ENCODE measurements around the gene LPXN. TPM values are rescaled to one million over a fixed set of nuclear protein-coding genes. Genes with fewer than 3 reads are reported as not detected.

The LPXN gene
- total RNA-seq, 4 donors from 2014 or later = 10.0 to 18.7 (median 16.0) TPM

- in situ Hi-C loops (cut with MboI; ENCODE audit: low pct_ligation_motif_present in 1 of 4, low pct_unique_long_range_greater_than_20kb in 1 of 4, low sequenced_read_pairs in 3 of 4) = loop anchor here (25.0 kb wide), 3 partner anchors 677 to 1052 kb away; partner anchors contain the start of gene RTN4RL2 (in 1 of the 4)
- intact Hi-C loops (cut with DNase I; ENCODE audit: low total_unique reads) = no loop called here
- WGBS, 2 donors (ENCODE audit: low coverage in 1 of 2) = 34% methylated on average over 5 of the region's 5 CpGs; no CpG with 5 or more reads in 1 of the 2 donors
- H3K4me1 ChIP-seq = no peaks in the 10 kb centered on the region
- TF ChIP-seq EP300 (IDR thresholded peaks at IDR 0.05; ENCODE audit: low read depth) (no peak), CTCF (IDR thresholded peaks at IDR 0.05) (peak; percentile 45 to 63 (median 57)), POLR2A (IDR thresholded peaks at IDR 0.05) (no peak)
- H3K27ac ChIP-seq = no peak overlapping the region
- peak; percentile 14 for DNase-seq
- H3K9me3 ChIP-seq = no peaks in the 10 kb centered on the region
- H3K36me3 ChIP-seq = no peaks in the 10 kb centered on the region
- no peak overlapping the region for H3K4me3 ChIP-seq
- peaks cover 4% of the 10 kb centered on the region for H3K27me3 ChIP-seq
Measured at GRCh38 chr11:58513747-58514367, 61.8 kb downstream of the LPXN start.

- TF ChIP-seq POLR2A (IDR thresholded peaks at IDR 0.05) (no peak), POLR2AphosphoS5 (IDR thresholded peaks at IDR 0.05) (no peak), EP300 (IDR thresholded peaks at IDR 0.05; ENCODE audit: low read depth) (no peak), CTCF (IDR thresholded peaks at IDR 0.05) (no peak)
- in situ Hi-C loops (cut with MboI; ENCODE audit: low pct_ligation_motif_present in 1 of 4, low pct_unique_long_range_greater_than_20kb in 1 of 4, low sequenced_read_pairs in 3 of 4) = loop anchor here (25.0 kb wide), 3 partner anchors 674 to 1049 kb away; partner anchors contain the start of gene RTN4RL2 (in 1 of the 4)
- 89 to 95% methylated on average over 3 of the region's 3 CpGs for WGBS, 2 donors (ENCODE audit: low coverage in 1 of 2)
- Histone ChIP-seq H3K36me3 (no peaks in the 10 kb centered on the region), H3K9me3 (no peaks in the 10 kb centered on the region), H3K4me1 (no peaks in the 10 kb centered on the region), H3K27ac (no peak overlapping the region), H3K4me3 (no peak overlapping the region), H3K27me3 (peaks cover 4% of the 10 kb centered on the region)
- intact Hi-C loops (cut with DNase I; ENCODE audit: low total_unique reads) = no loop called here
- DNase-seq = no peak
Measured at GRCh38 chr11:58511636-58512035, 64.0 kb downstream of the LPXN start.

DNA sequence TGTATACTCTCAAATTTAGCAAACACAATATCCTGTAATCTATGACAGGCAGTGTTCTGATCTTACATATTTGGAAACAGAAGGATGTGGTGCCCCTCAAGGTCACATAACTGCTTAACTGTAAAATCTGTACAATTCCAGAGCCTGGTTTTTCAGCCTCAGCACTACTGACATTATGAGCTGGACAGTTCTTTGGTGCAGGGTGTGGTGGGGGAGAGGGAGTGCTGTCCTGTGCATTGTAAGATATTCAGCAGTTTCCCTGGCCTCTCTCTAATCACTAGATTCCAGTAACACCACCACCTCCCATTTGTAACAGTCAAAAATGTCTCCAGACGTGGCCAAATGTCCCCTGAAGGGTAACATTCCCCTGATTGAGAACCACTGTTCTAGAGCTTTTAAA lies 65.9 kb downstream of the LPXN start:
- Histone ChIP-seq H3K36me3 (no peaks in the 10 kb centered on the region), H3K4me3 (no peak overlapping the region), H3K27ac (no peak overlapping the region), H3K4me1 (no peaks in the 10 kb centered on the region), H3K9me3 (no peaks in the 10 kb centered on the region), H3K27me3 (no peaks in the 10 kb centered on the region)
- intact Hi-C loops (cut with DNase I; ENCODE audit: low total_unique reads) (no loop called here), in situ Hi-C loops (cut with MboI; ENCODE audit: low pct_ligation_motif_present in 1 of 4, low pct_unique_long_range_greater_than_20kb in 1 of 4, low sequenced_read_pairs in 3 of 4) (loop anchor here (25.0 kb wide), 3 partner anchors 672 to 1047 kb away; partner anchors contain the start of gene RTN4RL2 (in 1 of the 4))
- TF ChIP-seq POLR2AphosphoS5 (IDR thresholded peaks at IDR 0.05) = no peak
- no peak for TF ChIP-seq CTCF (IDR thresholded peaks at IDR 0.05)
- TF ChIP-seq POLR2A (IDR thresholded peaks at IDR 0.05) = no peak
- WGBS, 2 donors (ENCODE audit: low coverage in 1 of 2) = 74% methylated on average over 1 of the region's 1 CpG; no CpG with 5 or more reads in 1 of the 2 donors
- DNase-seq = no peak

- intact Hi-C loops (cut with DNase I; ENCODE audit: low total_unique reads) (no loop called here), in situ Hi-C loops (cut with MboI; ENCODE audit: low pct_ligation_motif_present in 1 of 4, low pct_unique_long_range_greater_than_20kb in 1 of 4, low sequenced_read_pairs in 3 of 4) (loop anchor here (25.0 kb wide), 3 partner anchors 672 to 1047 kb away; partner anchors contain the start of gene RTN4RL2 (in 1 of the 4))
- H3K4me3 ChIP-seq = no peak overlapping the region
- DNase-seq = no peak
- TF ChIP-seq POLR2A (IDR thresholded peaks at IDR 0.05) (no peak), EP300 (IDR thresholded peaks at IDR 0.05; ENCODE audit: low read depth) (no peak), POLR2AphosphoS5 (IDR thresholded peaks at IDR 0.05) (no peak), CTCF (IDR thresholded peaks at IDR 0.05) (no peak)
- no peaks in the 10 kb centered on the region for H3K27me3 ChIP-seq
- H3K4me1 ChIP-seq = no peaks in the 10 kb centered on the region
- no peak overlapping the region for H3K27ac ChIP-seq
- H3K9me3 ChIP-seq = no peaks in the 10 kb centered on the region
- no peaks in the 10 kb centered on the region for H3K36me3 ChIP-seq
Measured at GRCh38 chr11:58508814-58509213, 66.8 kb downstream of the LPXN start.

Data from transverse colon (tissue), 4 donors.